ENCODE results near the gene NOD1.

GRCh38 chr7:30437823-30438574, 40.6 kb downstream of the NOD1 start:
- TF ChIP-seq CTCF (IDR thresholded peaks at IDR 0.05) (no peak), POLR2A (IDR thresholded peaks at IDR 0.05) (no peak)

All from tibial nerve (tissue), 3 donors.